ENCODE results near the gene CYLD. TPM values are rescaled to one million over a fixed set of nuclear protein-coding genes. Genes with fewer than 3 reads are reported as not detected.

Gene CYLD
- total and polyA plus RNA-seq, 2 experiments from 2014 or later = 6.9 to 30.9 TPM

GRCh38 chr16:50692644-50692998, 49.3 kb upstream of the CYLD start (continued):
- no peak for TF ChIP-seq ZNF462 (CRISPR knock-in tag; IDR thresholded peaks at IDR 0.05)
- no peak for TF ChIP-seq NANOG (IDR thresholded peaks at IDR 0.05; ENCODE audit: borderline replicate concordance)
- no peak for TF ChIP-seq ZNF114 (CRISPR knock-in tag; IDR thresholded peaks at IDR 0.05)
- no peak for TF ChIP-seq STAT1 (IDR thresholded peaks at IDR 0.05; ENCODE audit: unreplicated experiment)

DNA sequence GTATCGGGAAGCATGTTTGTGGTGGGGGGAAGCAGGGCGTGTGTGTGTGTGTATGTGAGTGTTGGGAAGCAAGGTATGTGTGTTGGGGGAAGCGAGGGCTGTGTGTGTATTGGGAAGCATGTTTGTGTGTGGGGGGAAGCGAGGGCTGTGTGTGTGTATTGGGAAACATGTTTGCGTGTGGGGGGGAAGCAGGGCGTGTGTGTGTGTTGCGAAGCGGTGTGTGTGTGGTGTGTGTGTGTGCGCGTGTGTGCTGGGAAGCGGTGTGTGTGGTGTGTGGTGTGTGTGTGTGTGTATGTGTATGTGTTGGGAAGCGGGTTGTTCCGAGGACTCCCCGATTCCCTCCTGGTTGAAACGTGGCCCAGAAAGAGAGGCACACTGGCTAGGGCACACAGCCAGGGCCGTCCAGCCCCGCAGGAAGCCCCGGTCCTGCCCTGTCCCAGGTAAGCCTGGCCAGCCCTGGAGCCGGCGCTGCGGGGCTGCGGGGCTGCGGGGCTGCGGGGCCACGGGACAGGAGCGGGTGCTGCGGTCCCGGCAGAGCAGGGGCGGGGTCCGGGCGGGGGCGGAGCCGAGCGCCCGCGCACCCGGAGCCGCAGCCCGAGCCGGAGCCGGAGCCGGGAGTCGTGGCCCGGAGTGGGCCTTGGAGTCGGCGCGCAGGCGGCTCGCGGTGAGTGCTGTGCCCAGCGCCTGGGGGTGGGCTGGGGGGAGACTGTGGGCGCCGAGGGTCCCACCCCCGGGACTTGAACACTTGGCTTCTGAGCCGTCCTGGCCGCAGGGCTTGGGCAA, 48.7 kb upstream of the CYLD start, which contains the start of gene NOD2:
NOD2 (plus strand) TSS at position 608 of the 783 bp plus-strand sequence. CDS start 5,890 bp downstream, outside the sequence.
- peaks cover 3% of the 10 kb centered on the region for H3K4me1 Mint-ChIP-seq
- H3K36me3 Mint-ChIP-seq (ENCODE audit: low read depth) = no peaks in the 10 kb centered on the region
- Histone ChIP-seq H3K36me3 (ENCODE audit: insufficient read depth) (no peaks in the 10 kb centered on the region), H3K4me3 (peak within 1 kb of the TSS; percentile 63), H3K27ac (ENCODE audit: low read depth) (no peak within 1 kb of the TSS), H2AFZ (peak within 1 kb of the TSS; percentile 99), H3K27me3 (ENCODE audit: insufficient read depth) (peaks cover 19% of the 10 kb centered on the region), H3F3A (replicated peaks; ENCODE audit: low read depth) (no peaks in the 10 kb centered on the region), H3K4me2 (peak within 1 kb of the TSS; percentile 85), H3K79me2 (replicated peaks; ENCODE audit: insufficient read depth) (no peaks in the 10 kb centered on the region), H3K9me2 (ENCODE audit: insufficient read depth) (no peaks in the 10 kb centered on the region), H4K20me1 (replicated peaks; ENCODE audit: insufficient read depth) (no peaks in the 10 kb centered on the region), H3K4me1 (ENCODE audit: insufficient read depth) (no peaks in the 10 kb centered on the region)
- ATAC-seq (peak; percentile 94), DNase-seq (ENCODE audit: low spot score) (peak; percentile 68)
- H3K9me3 Mint-ChIP-seq = no peaks in the 10 kb centered on the region
- H3K27me3 Mint-ChIP-seq (ENCODE audit: insufficient read depth, low read depth, poor library complexity) = peaks cover 24% of the 10 kb centered on the region
- H3K27ac Mint-ChIP-seq = no peak within 1 kb of the TSS
- H3K4me3 Mint-ChIP-seq = peak within 1 kb of the TSS; percentile 69
- TF ChIP-seq ZNF331 (CRISPR knock-in tag; IDR thresholded peaks at IDR 0.05; ENCODE audit: low read depth) (no peak), CREB1 (CRISPR knock-in tag; IDR thresholded peaks at IDR 0.05; ENCODE audit: low read depth) (no peak), JUNB (IDR thresholded peaks at IDR 0.05; ENCODE audit: unreplicated experiment) (no peak), NANOG (IDR thresholded peaks at IDR 0.05; ENCODE audit: borderline replicate concordance) (no peak), ZNF462 (CRISPR knock-in tag; IDR thresholded peaks at IDR 0.05) (no peak), ZNF114 (CRISPR knock-in tag; IDR thresholded peaks at IDR 0.05) (no peak), EZH2phosphoT487 (IDR thresholded peaks at IDR 0.05; ENCODE audit: unreplicated experiment) (no peak), POLR2AphosphoS5 (IDR thresholded peaks at IDR 0.05; ENCODE audit: low read depth) (no peak)

All from GM23338 (cell line).